Activated T-cell treated with anti-CD3 and anti-CD28 coated beads, Interleukin-2, amount 50 U/mL, for 1 hour (primary cell): ENCODE results near the gene CALY.

Source experiments
- DNase-seq: peaks from one replicate; pipeline ENCODE4 v3.0.0-alpha.2; 2020

Gene CALY

GRCh38 chr10:133281628-133282372 lies 54.9 kb downstream of the CALY start:
- no peak for DNase-seq

GRCh38 chr10:133281084-133281483 lies 55.6 kb downstream of the CALY start:
- no peak for DNase-seq

DNA sequence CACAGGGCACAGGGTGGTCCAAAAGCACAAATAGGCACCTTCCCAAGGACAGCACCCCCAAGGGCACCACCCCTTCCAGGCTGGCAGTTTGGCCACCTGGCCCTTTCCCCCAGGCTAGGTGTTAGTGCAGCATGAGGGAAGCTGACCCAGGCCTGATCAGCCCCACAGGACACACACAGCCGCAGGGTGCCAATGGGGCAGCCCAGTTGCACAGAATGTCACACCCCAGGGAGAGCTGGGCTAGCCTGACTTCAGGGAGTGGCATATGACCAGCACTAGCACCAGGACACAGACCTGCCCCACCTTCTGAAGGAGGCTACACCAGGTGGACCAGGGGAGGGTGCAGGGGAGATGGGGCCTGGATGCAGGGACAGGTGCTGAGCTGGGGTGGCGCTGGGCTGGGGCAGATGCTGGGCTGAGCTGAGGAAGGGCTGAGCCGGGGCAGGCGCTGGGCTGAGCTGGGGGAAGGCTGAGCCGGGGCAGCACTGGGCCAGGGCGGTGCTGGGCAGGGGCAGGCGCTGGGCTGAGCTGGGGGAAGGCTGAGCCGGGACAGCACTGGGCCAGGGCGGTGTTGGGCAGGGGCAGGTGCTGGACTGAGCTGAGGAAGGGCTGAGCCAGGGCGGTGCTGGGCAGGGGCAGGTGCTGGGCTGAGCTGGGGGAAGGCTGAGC lies 56.2 kb downstream of the CALY start:
- no peak for DNase-seq

DNA sequence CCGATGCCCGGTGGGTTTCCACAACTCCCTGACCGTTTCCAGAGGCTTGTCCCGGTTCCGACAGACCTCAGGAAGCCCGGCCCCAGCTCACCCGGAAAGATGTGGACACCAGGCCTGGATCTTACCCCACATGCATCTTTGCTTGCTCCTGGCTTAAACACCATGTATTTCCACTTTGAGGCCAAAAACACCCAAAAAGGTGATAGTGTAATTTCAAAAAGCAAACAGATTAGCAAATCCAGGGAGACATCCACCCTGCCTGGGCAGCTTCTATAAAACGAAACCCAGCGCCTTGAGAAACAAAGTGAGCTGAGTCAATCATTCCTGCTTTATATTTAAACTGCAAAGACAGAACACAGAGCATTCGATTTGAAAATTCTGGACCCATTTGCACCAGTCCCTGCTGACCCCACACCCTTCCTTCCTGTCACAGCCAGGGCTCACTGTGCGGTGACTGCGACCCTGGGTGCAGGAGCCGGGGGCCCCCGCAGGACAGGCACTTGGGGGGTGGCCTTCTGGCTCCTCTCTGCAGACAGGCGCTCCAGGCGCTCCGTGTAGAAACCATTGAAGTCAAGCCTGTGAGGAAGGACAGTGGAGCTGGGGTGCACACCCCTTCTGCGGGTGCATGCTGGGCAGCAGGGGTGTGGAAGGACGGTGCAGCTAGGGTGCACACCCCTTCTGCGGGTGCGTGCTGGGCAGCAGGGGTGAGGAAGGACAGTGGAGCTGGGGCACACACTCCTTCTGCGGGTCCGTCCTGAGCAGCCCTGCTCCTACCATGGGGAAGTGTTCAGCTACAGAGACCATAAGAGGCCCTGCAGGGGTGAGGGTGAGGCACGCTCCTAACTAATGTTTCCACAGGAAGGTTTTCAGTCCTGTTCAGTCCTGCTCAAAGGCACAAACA lies 57.1 kb downstream of the CALY start:
- DNase-seq = no peak

GRCh38 chr10:133278577-133279265 lies 58.0 kb downstream of the CALY start:
- DNase-seq = peak; percentile 66

GRCh38 chr10:133277993-133278576 lies 58.6 kb downstream of the CALY start:
- peak; percentile 31 for DNase-seq

GRCh38 chr10:133277277-133277992 lies 59.3 kb downstream of the CALY start:
- DNase-seq = no peak

- DNase-seq = peak; percentile 79
Observed at GRCh38 chr10:133276435-133277201, 60.1 kb downstream of the CALY start, which contains the start of gene ADAM8. Gene ADAM8, minus strand, starts transcription at chr10:133276868. Its CDS starts 51 bp downstream, at chr10:133276817.

DNA sequence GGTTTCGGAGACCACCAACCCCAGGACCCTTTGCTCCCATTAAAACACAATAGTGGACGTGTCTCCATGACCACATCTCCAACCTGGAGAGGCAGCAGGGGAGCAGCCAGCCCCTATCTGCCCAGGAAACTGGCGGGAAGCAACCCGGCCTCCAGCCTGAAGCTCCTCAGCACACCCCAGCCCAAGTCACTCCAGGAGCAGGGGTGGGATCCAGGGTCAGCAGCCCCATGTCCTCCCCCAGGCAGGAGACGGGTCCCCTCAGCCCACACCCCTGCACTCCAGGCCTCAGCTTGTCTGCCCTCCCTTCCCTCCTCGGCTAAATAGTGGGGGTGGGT lies 60.6 kb downstream of the CALY start:
- DNase-seq = no peak

DNA sequence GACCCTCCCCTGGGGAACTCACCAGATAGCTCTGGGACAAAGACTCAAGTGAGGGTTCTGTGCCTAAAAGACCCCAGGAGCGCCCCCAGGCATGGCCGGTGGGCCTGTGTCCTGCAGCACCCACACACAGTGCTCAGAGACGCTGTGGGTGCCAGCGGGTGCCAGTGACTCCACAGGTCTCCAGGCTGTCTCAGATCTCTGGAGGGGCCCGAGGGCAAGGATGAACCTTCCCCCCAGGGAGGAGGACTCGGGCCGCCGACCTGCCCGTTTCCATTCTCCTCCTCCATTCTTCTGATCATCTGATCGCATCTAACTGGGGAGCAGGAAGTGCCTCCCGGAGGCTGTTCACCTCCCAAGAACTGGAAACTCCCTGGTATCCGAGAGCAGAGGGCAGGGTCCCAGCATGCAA lies 61.0 kb downstream of the CALY start:
- DNase-seq = peak; percentile 69

DNA sequence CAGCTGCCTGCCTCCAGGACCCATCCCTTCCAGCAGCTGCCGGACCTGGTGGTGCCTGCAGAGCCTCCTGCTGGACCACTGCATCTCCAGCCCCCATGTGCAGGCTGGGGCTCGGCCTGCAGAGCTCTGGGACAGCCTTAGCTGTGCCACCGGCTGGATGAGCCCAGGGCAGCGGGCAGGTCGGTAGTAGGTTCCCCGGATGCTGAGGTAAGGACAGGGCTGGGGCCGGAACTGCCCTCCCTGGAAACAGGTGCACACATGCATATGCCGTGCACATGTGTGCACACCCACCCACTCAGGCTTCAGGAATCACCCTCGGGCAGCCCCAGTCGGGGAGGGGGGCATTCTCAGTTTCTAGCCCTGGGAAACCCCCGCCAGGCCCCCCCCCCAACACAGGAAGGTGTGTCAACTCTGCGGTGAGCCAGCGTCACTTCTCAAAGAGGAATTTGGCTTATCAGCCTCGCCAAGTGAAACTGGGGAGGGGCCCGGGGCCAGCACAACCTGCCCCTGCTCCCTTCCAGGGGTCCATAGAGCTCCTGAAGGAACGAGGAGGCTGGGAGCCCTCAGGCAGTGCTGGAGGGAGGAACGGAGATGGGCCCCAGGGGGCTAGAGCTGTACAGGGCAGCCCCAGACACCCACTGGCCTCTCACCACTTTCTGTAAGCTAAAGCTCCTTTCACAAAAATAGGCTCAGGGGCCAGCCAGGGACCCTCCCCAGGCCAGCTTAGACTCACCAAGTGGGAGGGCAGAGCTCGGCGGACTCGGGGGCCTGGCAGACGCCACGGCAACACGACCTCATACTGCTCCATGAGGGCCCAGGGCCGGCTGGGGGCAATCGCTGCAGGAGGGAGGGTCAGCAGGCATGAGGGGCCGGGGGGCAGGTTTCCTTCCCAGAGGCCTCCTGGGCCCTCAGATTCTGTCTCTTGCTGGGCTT lies 61.7 kb downstream of the CALY start:
- peak; percentile 82 for DNase-seq
